ENCODE measurements around the gene FOXA1.

FOXA1 gene

DNA sequence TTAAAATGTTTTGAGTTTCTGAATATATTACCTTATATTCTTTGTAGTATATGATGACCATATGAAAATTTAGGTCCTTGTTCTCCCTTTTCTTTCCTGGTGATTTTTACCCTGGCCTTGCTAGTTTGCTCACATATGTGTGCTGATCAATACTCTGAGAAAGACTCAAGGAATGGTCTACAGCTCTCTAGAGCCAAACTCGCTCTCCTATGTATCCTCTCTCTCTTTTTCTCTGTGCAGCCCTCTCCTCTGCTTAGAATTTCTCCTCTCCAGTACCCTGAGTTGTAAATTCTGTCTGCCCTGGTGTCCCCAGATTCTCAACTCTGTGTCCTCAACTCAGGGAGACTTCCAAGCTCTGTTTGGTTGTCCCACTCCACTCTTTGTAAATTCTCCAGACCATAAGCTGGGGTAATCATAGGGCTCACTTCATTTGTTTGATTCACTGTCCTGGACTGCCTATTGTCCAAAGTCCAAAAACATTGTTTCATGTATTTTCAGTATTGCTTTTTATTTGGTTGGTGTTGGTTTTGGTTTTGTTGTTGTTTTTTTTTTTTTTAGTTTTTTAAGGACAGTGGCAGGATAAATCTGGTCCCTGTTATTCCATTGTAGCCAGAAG, 41.0 kb downstream of the FOXA1 start:
- DNase-seq, result no peak

GRCh38 chr14:37551119-37551518, 43.9 kb downstream of the FOXA1 start:
- DNase-seq, result no peak

DNA sequence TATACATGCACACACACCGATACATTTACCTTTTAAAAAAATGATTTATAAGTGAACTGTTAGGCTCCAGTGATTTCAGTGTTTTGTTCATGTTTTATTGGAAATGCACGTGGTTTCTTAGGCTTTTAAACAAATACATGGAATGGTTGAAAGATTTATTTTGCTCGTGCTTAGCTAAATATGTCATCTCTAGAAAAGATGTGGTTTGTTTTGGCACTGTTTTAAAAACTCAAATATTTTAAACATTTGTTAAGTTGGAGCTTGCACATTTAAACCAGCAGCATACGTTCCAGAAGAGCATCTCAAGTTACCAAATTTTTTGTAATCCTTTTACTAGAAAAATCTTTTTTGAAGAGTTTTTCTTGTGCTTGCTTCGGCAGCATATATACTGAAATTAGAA, 44.5 kb downstream of the FOXA1 start:
- no peak for DNase-seq

GRCh38 chr14:37546621-37547447, 48.2 kb downstream of the FOXA1 start:
- peak; percentile 61 for DNase-seq

DNA sequence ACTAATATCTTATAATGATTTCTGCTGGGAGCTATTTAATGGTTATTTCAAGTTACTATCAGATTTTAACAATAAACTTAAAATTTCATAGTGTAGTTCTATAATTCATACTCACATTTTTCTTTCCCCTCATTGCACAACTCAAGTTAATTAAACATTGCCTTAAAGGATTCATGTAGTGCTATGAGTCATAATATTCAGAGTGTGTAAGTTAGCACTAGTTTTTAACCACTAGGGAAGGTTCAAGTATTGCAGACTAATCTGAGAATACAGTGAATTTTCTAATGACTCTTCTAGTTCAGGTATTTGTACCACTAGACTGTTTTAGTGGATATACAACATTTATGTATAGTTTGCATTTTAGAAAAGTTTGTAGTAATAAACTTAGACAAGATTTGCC, 49.9 kb downstream of the FOXA1 start:
- DNase-seq, result no peak

DNA sequence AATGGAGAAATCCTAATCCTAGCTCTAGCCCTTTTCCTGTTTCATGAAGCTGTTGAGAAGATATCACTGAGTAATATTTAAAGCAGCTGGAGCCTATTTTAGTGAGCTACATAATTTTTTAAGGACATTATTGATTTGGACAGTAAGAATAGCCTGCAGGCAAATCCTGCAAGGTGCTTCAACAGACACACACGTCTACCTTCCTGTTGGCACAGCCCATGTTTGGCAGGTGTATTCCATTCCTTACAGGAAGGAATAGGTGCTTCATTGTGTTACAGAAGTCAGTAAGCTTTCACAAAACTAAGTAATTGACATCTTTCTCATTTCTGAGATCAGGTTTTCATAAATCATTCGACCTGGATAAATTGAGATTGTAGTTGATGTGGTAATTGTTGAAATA, 50.6 kb downstream of the FOXA1 start:
- peak; percentile 82 for DNase-seq

DNA sequence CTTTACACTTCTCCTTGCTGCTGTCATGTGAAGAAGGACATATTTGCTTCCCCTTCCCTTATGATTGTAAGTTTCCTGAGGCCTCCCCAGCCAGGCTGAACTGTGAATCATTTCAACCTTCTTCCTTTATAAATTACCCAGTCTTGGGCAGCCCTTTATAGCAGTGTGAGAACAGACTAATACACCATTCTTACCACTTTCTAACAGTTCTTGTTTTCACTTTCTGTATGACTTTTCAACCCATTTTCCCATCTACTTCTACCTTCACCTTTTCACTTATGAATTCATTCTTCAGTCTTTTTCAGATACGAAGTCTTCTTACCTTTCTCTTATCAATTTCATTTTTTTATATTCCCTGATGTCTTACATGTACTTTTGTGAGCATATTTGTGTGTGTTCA, 55.1 kb downstream of the FOXA1 start:
- DNase-seq, result no peak
